Stimulated activated CD4-positive, alpha-beta T cell treated with anti-CD3 and anti-CD28 coated beads, Interleukin-15, amount 100 ng/mL, for 48 hours (primary cell): ENCODE measurements around the gene AGPAT2.

Experiments used
- DNase-seq, 2 donors: peaks; one replicate each; pipeline ENCODE4 v3.0.0-alpha.2; 2020; ENCODE audit warnings: low read depth in 2 of 2

Gene AGPAT2

GRCh38 chr9:136700959-136701667 lies 13.9 kb upstream of the AGPAT2 start:
- peak; percentile 70 to 74 for DNase-seq

- DNase-seq: no peak
Measured at GRCh38 chr9:136700304-136700703, 13.0 kb upstream of the AGPAT2 start.

- DNase-seq: no peak
Measured at GRCh38 chr9:136698635-136699246, 11.5 kb upstream of the AGPAT2 start.

- DNase-seq: no peak
Measured at GRCh38 chr9:136697821-136698526, 10.7 kb upstream of the AGPAT2 start.

- DNase-seq: no peak
Measured at GRCh38 chr9:136697146-136697820, 10.0 kb upstream of the AGPAT2 start.

DNA sequence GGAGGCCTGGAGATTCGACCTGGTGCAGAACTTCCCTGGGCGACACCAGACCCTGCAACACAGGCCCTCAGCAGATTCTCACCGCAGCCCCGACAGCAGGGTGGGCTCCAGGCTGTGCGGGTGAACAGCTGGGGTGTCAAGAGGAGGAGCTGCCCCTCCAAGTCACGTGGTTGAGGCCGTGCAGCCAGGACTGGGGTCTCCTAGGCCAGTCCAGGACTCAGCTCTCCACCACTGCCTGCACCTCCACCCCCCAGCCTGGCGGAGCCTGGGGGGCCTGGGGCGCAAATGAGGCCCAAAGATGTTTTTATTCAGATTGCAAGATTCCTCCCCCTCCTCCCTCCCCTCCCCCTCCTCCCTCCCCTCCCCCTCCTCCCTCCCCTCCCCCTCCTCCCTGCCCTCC lies 9.2 kb upstream of the AGPAT2 start:
- no peak for DNase-seq

GRCh38 chr9:136695955-136696354 lies 8.7 kb upstream of the AGPAT2 start:
- no peak for DNase-seq

DNA sequence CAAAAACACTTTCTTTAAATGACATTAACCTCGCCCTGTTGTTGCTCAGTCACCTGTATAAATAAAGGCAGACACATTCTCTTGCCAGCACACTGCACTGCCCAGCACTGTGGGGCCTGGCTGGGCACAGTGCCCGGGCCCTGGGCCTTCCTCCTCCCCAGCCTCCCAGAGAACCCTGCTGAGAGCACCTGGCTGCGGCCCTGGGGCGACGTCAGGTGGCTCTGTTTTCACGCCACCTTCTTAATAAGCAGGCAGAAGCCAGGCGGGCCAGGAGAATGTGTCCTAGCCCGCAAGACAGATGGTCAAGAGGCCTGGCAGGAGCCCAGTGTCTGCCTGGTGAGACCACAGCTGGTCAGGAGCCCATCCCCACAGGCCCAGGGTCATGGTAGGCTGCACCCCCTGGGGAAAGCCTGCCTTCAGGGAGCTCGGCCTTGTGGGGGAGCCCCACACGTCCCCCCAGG lies 8.2 kb upstream of the AGPAT2 start:
- no peak for DNase-seq

DNA sequence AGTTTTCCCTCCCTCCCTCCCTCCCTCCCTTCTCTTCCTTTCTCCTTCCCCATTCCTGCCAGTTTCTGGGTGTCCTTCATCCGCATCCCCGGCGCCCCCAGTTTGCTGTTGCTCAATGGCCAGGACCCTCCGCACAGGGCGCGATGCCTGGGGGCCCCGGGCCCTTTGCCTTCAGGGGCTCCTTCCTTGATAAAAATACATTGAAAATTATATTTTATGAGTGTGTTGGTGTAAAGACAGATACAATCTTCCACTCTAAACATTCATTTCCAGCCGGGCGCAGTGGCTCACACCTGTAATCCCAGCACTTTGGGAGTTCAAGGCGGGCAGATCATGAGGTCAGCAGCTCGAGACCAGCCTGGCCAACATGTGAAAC lies 7.6 kb upstream of the AGPAT2 start:
- no peak for DNase-seq

GRCh38 chr9:136694163-136694871 lies 7.1 kb upstream of the AGPAT2 start:
- DNase-seq: peak in 1 of 2 donors; percentile 33

DNA sequence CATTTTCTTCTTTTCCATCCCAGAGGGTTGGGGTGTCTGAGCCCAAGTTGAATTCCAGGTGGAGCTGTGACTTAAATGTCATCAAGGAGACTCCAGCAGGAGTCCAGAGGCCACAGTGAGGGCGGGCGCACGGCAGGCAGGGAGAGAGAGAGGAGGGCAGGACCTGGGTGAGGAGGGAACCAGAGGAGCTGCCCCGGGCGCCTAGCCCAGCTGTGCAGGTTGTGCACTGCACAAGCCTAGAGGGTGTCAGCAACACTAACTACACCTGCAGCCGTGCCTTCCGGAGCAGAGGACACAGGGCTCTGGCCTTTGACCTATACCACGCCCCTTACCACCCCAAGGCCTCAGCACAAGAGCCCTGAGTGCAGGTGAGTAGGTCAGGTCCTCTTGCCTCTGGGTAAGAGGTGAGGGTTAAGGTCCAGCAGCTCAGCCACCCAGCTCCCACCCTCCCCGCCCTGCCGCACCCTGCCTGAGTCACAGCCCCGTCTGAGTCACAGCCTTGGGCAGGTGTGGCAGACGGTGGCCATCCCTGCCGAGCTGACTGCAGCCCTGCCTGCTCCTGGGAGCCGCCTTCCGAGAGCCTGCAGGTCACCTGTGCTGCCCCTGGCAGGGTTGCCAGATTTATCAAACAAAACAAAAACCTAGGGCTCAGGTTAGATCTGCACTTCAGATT lies 6.4 kb upstream of the AGPAT2 start:
- peak in 1 of 2 donors; percentile 14 for DNase-seq

DNA sequence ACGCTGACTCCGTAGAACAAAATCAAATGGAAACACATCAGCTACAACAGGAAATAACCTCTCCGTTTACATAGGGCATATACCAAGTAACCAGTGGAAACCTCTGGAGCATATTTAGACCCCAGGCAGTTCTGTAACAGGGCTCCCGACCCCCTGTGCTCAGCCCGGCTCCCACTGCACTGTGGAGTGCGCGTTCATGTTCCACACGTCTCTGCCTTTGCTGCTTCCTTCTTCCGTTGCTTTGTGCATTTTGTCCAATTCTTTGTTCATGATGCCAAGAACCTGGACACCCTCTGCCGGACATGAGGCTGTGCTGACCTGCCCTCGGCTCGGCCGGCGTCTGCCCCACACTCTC lies 5.9 kb upstream of the AGPAT2 start:
- DNase-seq: no peak

GRCh38 chr9:136692185-136693134 lies 5.2 kb upstream of the AGPAT2 start:
- DNase-seq: no peak

GRCh38 chr9:136691316-136692184 lies 4.3 kb upstream of the AGPAT2 start:
- no peak for DNase-seq

DNA sequence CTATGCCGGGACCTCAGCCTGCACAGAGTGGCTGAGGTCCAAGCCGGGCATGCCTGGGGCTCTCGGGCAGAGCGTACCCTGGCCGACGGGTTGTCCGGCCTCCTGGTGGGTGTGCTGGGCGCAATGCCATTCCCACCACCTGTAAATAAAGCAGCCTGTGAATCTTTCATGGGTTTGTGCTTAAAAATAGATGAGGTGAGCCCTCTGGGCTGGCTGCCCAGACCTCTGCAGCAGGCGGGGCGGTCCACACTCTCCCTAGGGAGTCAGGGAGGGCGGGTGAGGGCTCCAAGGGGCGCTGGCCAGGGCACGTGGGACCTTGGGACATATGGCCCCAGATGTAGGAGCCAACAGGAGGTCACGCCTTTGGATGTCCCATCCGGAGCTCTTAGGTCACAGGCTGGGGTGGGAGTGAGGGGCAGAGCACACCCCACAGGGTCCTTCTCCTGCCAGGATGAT lies 3.6 kb upstream of the AGPAT2 start:
- no peak for DNase-seq

DNA sequence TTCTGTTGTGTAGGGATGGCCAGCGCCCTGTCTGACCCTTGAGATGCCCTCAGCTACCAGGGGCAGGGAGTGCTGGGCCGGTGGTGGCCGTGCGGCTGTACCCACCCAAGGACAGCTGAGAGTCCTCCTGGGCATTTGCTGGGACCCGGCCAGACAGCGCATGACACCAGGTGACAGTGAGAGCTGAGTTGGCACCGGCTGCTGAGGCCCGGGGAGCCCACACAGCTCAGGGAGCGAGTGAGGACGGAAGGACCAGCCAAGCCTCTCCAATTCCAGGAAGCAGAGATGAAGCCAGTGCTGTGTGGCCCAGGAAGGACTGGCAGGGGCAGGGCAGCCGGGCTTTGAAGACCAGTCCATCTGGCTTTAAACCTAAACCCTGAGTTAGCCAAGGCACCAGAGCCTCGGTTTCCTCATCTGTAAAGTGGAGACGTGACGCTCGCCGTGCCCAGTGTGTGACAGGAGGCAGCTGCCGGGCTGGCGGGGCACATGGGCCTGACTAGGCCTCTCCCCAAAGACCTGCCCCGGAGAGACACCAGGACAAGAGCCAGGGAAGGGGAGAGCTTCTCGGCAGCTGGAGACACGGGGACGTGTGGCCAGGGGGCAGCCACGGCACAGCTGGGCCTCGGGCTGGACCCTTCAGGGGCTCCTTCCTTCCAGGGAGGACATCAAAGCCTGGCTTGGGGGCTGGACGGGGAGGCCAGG lies 3.0 kb upstream of the AGPAT2 start:
- no peak for DNase-seq

- no peak for DNase-seq
Measured at GRCh38 chr9:136689108-136689460, 1.8 kb upstream of the AGPAT2 start.

- no peak for DNase-seq
Measured at GRCh38 chr9:136688274-136689107, 1.2 kb upstream of the AGPAT2 start.
